ENCODE data around the gene MICU1.

Gene MICU1

GRCh38 chr10:72625276-72625607, 637 bp downstream of the MICU1 start:
- DNase-seq: no peak

GRCh38 chr10:72622271-72622670, 3.6 kb downstream of the MICU1 start:
- no peak for DNase-seq

- no peak for DNase-seq
Measured at GRCh38 chr10:72616716-72617115, 9.2 kb downstream of the MICU1 start.

- no peak for DNase-seq
Measured at GRCh38 chr10:72615970-72616369, 9.9 kb downstream of the MICU1 start.

GRCh38 chr10:72612203-72612826, 13.6 kb downstream of the MICU1 start:
- DNase-seq: peak; percentile 23

- no peak for DNase-seq
Measured at GRCh38 chr10:72611783-72612182, 14.1 kb downstream of the MICU1 start.

GRCh38 chr10:72610466-72610865, 15.4 kb downstream of the MICU1 start:
- no peak for DNase-seq

- DNase-seq: no peak
Measured at GRCh38 chr10:72605122-72605521, 20.8 kb downstream of the MICU1 start.

- no peak for DNase-seq
Measured at GRCh38 chr10:72601144-72601543, 24.7 kb downstream of the MICU1 start.

- no peak for DNase-seq
Measured at GRCh38 chr10:72598769-72599701, 26.8 kb downstream of the MICU1 start.

- no peak for DNase-seq
Measured at GRCh38 chr10:72597897-72598296, 28.0 kb downstream of the MICU1 start.

GRCh38 chr10:72595436-72595835, 30.4 kb downstream of the MICU1 start:
- DNase-seq: no peak

- DNase-seq: no peak
Measured at GRCh38 chr10:72593963-72594362, 31.9 kb downstream of the MICU1 start.

- DNase-seq: no peak
Measured at GRCh38 chr10:72588266-72588665, 37.6 kb downstream of the MICU1 start.

- no peak for DNase-seq
Measured at GRCh38 chr10:72587568-72587967, 38.3 kb downstream of the MICU1 start.

- DNase-seq: no peak
Measured at GRCh38 chr10:72574636-72575035, 51.2 kb downstream of the MICU1 start.

GRCh38 chr10:72573079-72573478, 52.8 kb downstream of the MICU1 start:
- no peak for DNase-seq

GRCh38 chr10:72567889-72568640, 57.8 kb downstream of the MICU1 start:
- no peak for DNase-seq

- no peak for DNase-seq
Measured at GRCh38 chr10:72567421-72567820, 58.5 kb downstream of the MICU1 start.

- no peak for DNase-seq
Measured at GRCh38 chr10:72564596-72564995, 61.3 kb downstream of the MICU1 start.

- DNase-seq: no peak
Measured at GRCh38 chr10:72563327-72563932, 62.4 kb downstream of the MICU1 start.

- no peak for DNase-seq
Measured at GRCh38 chr10:72561745-72562166, 64.1 kb downstream of the MICU1 start.

GRCh38 chr10:72557362-72557761, 68.5 kb downstream of the MICU1 start:
- no peak for DNase-seq

Data from NCI-H748 treated with DMSO at 0.1 percent for 48 hours (cell line).